Epithelial cell of proximal tubule (primary cell): ENCODE data around the gene ZSCAN31. TPM values are rescaled to one million over a fixed set of nuclear protein-coding genes. Genes with fewer than 3 reads are reported as not detected.

Experiments used
- DNase-seq: peaks from one replicate; pipeline ENCODE4 v3.0.0-alpha.2; 2011; ENCODE audit warnings: low read depth
- H3K4me3 ChIP-seq: 2 replicates; pipeline ENCODE4 v1.5.1; 2011; ENCODE audit warnings: low read depth, mild to moderate bottlenecking, low read length
- total RNA-seq: library from RNA; depleted of rRNA; stranded (reverse); fragments of >200 nt; gene quantifications from 2 replicates; pipeline ENCODE4 v1.2.3, GENCODE V29; 2015
- TF ChIP-seq, protein P1 (sequence below): conservative IDR thresholded peaks from 2 replicates; pipeline ENCODE4 v1.5.1; 2012; ENCODE audit warnings: low read depth, mild to moderate bottlenecking, low read length

ZSCAN31 gene
- total RNA-seq, result 0.52 and 0.94 TPM in 2 replicates

DNA sequence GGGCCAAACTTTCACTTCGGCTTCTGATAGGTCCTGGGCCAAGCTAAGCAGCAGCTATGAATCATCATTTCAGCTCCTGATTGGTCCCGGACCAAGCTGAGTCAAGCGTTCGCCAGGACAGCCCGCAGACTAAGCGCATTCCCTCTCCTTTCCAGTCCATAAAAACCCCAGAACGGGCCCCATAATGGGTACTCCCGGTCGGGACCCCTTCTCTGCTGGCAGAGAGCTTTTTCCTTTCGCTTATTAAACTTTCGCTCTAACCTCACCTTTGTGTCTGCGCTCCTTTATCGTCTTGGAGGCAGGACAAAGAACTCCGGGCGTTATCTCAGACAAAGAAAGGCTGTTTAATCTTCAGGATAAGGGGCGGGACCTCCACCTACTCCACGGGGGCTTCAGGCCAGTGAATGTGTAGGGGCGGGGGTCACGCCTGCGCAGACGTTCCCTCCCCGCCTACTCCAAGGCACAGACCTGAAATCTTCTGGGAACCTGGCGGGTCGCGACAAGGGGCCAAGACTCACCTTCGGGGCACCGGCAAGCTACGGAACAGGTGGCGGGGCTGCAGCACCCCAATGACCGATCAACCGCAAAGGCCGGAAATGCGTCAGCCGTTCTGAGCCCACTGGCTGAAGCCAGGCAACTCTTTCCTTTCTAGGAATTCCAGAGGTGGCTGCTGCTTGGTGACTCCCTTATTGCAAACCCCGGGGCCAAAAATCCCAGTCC is at the start of gene ZSCAN31:
Gene ZSCAN31, minus strand, starts transcription at position 585 of the 720 bp plus-strand sequence. CDS start 6,465 bp downstream, outside the sequence.
- peak; percentile 95 for DNase-seq
- TF ChIP-seq, protein P1, sequence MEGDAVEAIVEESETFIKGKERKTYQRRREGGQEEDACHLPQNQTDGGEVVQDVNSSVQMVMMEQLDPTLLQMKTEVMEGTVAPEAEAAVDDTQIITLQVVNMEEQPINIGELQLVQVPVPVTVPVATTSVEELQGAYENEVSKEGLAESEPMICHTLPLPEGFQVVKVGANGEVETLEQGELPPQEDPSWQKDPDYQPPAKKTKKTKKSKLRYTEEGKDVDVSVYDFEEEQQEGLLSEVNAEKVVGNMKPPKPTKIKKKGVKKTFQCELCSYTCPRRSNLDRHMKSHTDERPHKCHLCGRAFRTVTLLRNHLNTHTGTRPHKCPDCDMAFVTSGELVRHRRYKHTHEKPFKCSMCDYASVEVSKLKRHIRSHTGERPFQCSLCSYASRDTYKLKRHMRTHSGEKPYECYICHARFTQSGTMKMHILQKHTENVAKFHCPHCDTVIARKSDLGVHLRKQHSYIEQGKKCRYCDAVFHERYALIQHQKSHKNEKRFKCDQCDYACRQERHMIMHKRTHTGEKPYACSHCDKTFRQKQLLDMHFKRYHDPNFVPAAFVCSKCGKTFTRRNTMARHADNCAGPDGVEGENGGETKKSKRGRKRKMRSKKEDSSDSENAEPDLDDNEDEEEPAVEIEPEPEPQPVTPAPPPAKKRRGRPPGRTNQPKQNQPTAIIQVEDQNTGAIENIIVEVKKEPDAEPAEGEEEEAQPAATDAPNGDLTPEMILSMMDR, result no peak
- peak within 1 kb of the TSS; percentile 67 for H3K4me3 ChIP-seq

DNA sequence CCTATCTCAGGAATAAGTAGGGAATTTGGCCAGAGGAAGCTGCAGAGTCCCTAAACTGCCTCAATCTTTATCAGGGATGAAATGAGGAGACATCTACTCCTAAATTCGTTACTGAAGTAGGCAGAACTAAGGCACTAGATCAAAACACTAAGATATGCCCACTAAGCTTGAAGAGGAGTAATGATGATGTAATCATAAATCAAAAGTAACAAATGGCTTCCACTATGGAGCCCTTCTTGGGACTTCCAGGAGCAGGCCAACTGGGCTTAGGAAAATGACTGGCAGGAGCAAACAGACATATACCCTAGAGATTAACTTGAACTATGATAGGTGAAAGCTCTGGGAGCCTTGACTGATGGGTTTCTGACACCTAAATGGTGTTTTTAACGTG is 48.2 kb upstream of the ZSCAN31 start:
- no peak overlapping the region for H3K4me3 ChIP-seq
- TF ChIP-seq, protein P1, result no peak
- DNase-seq, result no peak

DNA sequence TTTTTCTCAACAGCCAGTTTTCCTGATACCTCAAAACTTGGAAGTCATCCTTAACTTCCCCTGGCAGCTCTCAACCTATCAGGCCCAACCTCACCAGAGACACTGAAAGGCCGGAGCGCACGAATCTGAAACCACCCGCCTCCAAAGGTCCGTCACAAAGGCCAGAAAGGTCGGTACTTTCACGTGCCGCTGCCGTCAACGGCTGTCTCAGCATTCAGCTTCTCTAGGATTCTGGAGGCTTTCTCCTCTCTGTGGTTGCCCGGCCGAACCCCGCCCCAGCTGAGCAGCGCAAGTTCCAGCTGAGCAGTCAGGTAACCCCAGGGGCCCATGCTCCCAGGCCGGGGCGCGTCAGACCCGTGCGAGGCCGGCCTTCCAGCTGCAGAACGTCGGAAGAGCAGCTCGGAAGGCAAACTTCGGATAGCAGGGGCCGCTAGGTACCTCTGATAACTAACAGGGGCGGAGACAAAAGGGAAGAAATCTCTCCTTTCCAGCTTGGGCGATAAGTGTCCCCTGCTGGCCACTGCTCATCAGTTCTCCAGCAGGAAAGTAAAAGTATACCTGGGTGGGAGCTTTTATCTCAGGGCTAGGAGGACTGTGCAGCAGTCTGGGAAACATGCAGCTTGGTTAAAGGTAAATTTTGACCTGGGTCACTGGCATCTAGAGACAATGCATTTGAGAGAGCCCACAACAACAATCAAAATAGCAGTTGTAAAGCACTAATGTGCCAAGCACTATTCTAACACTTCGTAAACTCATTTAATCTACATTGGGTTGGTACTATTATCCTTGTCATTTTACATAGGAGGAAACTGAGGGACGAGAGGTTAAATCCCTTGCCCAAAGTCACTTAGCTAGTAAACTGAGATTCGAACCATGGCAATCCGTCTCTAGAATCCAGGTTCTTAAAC is 47.5 kb upstream of the ZSCAN31 start:
- TF ChIP-seq, protein P1, result peak; percentile 67
- peak overlapping the region; percentile 55 for H3K4me3 ChIP-seq
- no peak for DNase-seq

DNA sequence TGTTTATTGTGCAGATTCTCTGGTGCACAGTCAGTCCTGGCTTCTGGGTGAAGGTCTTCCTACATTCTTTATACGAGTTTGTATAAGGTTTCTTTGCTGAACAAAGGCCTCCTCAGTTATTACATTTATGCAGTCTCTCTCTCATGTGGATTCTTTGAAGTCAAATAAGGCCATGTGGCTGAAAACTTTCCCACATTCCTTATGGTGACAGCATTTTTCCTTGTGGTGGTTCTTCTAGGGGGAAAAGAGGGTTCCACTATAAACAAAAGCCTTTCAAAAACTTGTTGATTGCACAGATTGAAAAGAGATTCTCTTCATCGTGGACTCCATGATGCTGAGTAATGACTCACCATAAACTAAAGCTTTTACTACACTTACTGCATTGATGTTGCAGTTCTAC is 44.4 kb upstream of the ZSCAN31 start:
- TF ChIP-seq, protein P1, result no peak
- no peak overlapping the region for H3K4me3 ChIP-seq
- no peak for DNase-seq

DNA sequence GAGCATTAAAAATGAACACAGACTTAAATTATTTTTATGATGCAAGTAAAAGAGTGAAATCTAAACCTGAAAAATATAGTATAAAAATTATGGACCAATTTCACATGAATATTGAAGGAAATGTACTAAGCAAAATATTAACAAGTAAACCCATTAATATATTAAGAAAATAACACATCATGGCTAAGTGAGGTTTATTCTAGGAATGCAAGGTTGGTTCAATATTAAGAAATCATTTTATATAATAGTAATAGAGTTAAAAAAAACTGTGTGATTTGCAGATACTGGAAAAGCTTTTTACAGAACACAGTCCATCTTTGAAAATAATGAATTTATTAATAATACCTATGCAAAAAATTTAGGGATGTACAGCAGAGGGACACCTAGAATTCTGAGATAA is 42.7 kb upstream of the ZSCAN31 start:
- no peak overlapping the region for H3K4me3 ChIP-seq
- DNase-seq, result no peak
- TF ChIP-seq, protein P1, result no peak

DNA sequence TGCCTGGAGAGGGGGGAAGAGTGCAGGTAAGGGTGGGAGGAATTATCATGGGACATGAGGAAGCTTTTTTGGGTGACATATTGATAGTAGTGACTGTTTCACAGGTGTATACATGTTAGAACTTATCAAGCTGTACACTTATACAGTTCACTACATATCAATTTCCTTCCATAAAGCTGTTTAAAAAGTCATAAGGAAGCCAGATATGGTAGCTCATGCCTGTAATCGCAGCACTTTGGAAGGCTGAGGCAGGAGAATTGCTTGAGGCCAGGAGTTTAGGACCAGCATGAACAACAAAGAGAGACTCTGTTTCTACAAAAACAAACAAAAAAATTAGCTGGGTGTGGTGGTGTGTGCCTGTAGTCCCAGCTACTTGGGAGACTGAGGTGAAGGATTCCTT is 41.9 kb upstream of the ZSCAN31 start:
- TF ChIP-seq, protein P1, result no peak
- no peak overlapping the region for H3K4me3 ChIP-seq
- no peak for DNase-seq
